ENCODE data around the gene C11orf21. TPM values are rescaled to one million over a fixed set of nuclear protein-coding genes. Genes with fewer than 3 reads are reported as not detected.

C11orf21 gene
- total RNA-seq, 2 experiments from 2014 or later: 0.47 to 2.5 TPM

DNA sequence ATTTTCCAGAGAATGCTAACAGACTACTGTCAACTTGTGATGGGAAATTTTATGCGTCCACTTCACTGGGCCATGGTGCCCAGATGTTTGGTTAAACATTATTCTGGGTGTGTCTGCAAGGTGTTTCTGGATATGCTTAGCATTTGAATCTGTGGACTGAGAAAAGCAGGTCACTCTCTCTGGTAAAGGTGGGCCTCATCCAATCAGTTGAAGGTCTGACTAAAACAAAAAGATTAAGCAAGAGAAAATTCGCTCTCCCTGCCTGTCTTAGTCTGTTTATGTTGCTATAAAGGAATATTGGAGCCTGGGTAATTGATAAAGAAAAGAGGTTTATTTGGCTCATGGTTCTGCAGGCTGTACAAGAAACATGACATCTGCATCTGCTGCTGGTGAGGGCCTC lies 43.3 kb upstream of the C11orf21 start:
- intact Hi-C loops (cut with micrococcal nuclease; ENCODE audit: unreplicated experiment): no loop called here

GRCh38 chr11:2343502-2343901 lies 41.8 kb upstream of the C11orf21 start:
- H4K20me1 ChIP-seq (ENCODE audit: insufficient read depth, low read length): no peaks in the 10 kb centered on the region

More for the DNA sequence above, 43.3 kb upstream of the C11orf21 start:
- H2AFZ ChIP-seq (ENCODE audit: low read length): no peak overlapping the region
- H3K79me2 ChIP-seq (ENCODE audit: insufficient read depth, low read depth, low read length): no peaks in the 10 kb centered on the region
- H3K4me3 ChIP-seq (ENCODE audit: low read depth, low read length, poor library complexity, severe bottlenecking): no peak overlapping the region
- POLR2A ChIA-PET: no interaction called here
- H3K27ac ChIP-seq (ENCODE audit: low read depth, low read length, poor library complexity, severe bottlenecking): no peak overlapping the region
- H4K20me1 ChIP-seq (ENCODE audit: insufficient read depth, low read length): no peaks in the 10 kb centered on the region
- TF ChIP-seq EZH2phosphoT487 (IDR thresholded peaks at IDR 0.05; ENCODE audit: borderline replicate concordance, low read depth, low read length) (no peak), CTCF (conservative IDR thresholded peaks at IDR 0.05; ENCODE audit: low read length) (no peak)
- BruUV-seq (replicated peaks): no TSS peak
- H3K9me2 ChIP-seq (ENCODE audit: insufficient read depth, low read length): no peaks in the 10 kb centered on the region
- no peaks in the 10 kb centered on the region for H3K9me3 ChIP-seq (ENCODE audit: low read length)
- H3K4me2 ChIP-seq (ENCODE audit: low read length): no peak overlapping the region
- no peak for DNase-seq (ENCODE audit: low spot score)
- no peaks in the 10 kb centered on the region for H3K36me3 ChIP-seq (ENCODE audit: insufficient read depth, low read length)
- H3K4me1 ChIP-seq (ENCODE audit: insufficient read depth, low read length, poor library complexity, severe bottlenecking): no peaks in the 10 kb centered on the region
- CTCF ChIA-PET (ENCODE audit: unreplicated experiment): no interaction called here

GRCh38 chr11:2342981-2343380 lies 41.3 kb upstream of the C11orf21 start:
- no peak overlapping the region for H3K4me3 ChIP-seq (ENCODE audit: low read depth, low read length, poor library complexity, severe bottlenecking)
- H3K4me2 ChIP-seq (ENCODE audit: low read length): no peak overlapping the region
- H3K9me3 ChIP-seq (ENCODE audit: low read length): no peaks in the 10 kb centered on the region
- no peak overlapping the region for H3K27ac ChIP-seq (ENCODE audit: low read depth, low read length, poor library complexity, severe bottlenecking)
- no peak overlapping the region for H2AFZ ChIP-seq (ENCODE audit: low read length)
- no peaks in the 10 kb centered on the region for H4K20me1 ChIP-seq (ENCODE audit: insufficient read depth, low read length)
- POLR2A ChIA-PET: no interaction called here
- no peaks in the 10 kb centered on the region for H3K36me3 ChIP-seq (ENCODE audit: insufficient read depth, low read length)
- H3K79me2 ChIP-seq (ENCODE audit: insufficient read depth, low read depth, low read length): no peaks in the 10 kb centered on the region
- no TSS peak for BruUV-seq (replicated peaks)
- TF ChIP-seq EZH2phosphoT487 (IDR thresholded peaks at IDR 0.05; ENCODE audit: borderline replicate concordance, low read depth, low read length): no peak
- no peak for TF ChIP-seq CTCF (conservative IDR thresholded peaks at IDR 0.05; ENCODE audit: low read length)
- CTCF ChIA-PET (ENCODE audit: unreplicated experiment): no interaction called here
- DNase-seq (ENCODE audit: low spot score): no peak
- H3K9me2 ChIP-seq (ENCODE audit: insufficient read depth, low read length): no peaks in the 10 kb centered on the region
- H3K4me1 ChIP-seq (ENCODE audit: insufficient read depth, low read length, poor library complexity, severe bottlenecking): no peaks in the 10 kb centered on the region
- intact Hi-C loops (cut with micrococcal nuclease; ENCODE audit: unreplicated experiment): no loop called here

More at GRCh38 chr11:2343502-2343901, 41.8 kb upstream of the C11orf21 start:
- no peak overlapping the region for H3K4me3 ChIP-seq (ENCODE audit: low read depth, low read length, poor library complexity, severe bottlenecking)
- no peak overlapping the region for H2AFZ ChIP-seq (ENCODE audit: low read length)
- TF ChIP-seq EZH2phosphoT487 (IDR thresholded peaks at IDR 0.05; ENCODE audit: borderline replicate concordance, low read depth, low read length) (no peak), CTCF (conservative IDR thresholded peaks at IDR 0.05; ENCODE audit: low read length) (no peak)
- POLR2A ChIA-PET: no interaction called here
- H3K9me3 ChIP-seq (ENCODE audit: low read length): no peaks in the 10 kb centered on the region
- H3K79me2 ChIP-seq (ENCODE audit: insufficient read depth, low read depth, low read length): no peaks in the 10 kb centered on the region
- H3K9me2 ChIP-seq (ENCODE audit: insufficient read depth, low read length): no peaks in the 10 kb centered on the region
- no peak overlapping the region for H3K4me2 ChIP-seq (ENCODE audit: low read length)
- DNase-seq (ENCODE audit: low spot score): no peak
- no peak overlapping the region for H3K27ac ChIP-seq (ENCODE audit: low read depth, low read length, poor library complexity, severe bottlenecking)
- no TSS peak for BruUV-seq (replicated peaks)
- intact Hi-C loops (cut with micrococcal nuclease; ENCODE audit: unreplicated experiment): no loop called here
- no peaks in the 10 kb centered on the region for H3K4me1 ChIP-seq (ENCODE audit: insufficient read depth, low read length, poor library complexity, severe bottlenecking)
- H3K36me3 ChIP-seq (ENCODE audit: insufficient read depth, low read length): no peaks in the 10 kb centered on the region
- CTCF ChIA-PET (ENCODE audit: unreplicated experiment): no interaction called here

All from OCI-LY7 (cell line).